Medulla oblongata (tissue), 1 donor: ENCODE results near the gene FRAS1.
A peak's percentile ranks its signal among the peaks of the same experiment; 100 is the strongest.
"Not testable (repeated sequence)": the region's sequence is repeated elsewhere in the genome, so short reads cannot be mapped to it uniquely, and the experiment has no call there.

Experiments used
- DNase-seq: peaks from one replicate; pipeline ENCODE4 v3.0.0-alpha.2; 2015; ENCODE audit errors: extremely low spot score

FRAS1 gene, protein sequence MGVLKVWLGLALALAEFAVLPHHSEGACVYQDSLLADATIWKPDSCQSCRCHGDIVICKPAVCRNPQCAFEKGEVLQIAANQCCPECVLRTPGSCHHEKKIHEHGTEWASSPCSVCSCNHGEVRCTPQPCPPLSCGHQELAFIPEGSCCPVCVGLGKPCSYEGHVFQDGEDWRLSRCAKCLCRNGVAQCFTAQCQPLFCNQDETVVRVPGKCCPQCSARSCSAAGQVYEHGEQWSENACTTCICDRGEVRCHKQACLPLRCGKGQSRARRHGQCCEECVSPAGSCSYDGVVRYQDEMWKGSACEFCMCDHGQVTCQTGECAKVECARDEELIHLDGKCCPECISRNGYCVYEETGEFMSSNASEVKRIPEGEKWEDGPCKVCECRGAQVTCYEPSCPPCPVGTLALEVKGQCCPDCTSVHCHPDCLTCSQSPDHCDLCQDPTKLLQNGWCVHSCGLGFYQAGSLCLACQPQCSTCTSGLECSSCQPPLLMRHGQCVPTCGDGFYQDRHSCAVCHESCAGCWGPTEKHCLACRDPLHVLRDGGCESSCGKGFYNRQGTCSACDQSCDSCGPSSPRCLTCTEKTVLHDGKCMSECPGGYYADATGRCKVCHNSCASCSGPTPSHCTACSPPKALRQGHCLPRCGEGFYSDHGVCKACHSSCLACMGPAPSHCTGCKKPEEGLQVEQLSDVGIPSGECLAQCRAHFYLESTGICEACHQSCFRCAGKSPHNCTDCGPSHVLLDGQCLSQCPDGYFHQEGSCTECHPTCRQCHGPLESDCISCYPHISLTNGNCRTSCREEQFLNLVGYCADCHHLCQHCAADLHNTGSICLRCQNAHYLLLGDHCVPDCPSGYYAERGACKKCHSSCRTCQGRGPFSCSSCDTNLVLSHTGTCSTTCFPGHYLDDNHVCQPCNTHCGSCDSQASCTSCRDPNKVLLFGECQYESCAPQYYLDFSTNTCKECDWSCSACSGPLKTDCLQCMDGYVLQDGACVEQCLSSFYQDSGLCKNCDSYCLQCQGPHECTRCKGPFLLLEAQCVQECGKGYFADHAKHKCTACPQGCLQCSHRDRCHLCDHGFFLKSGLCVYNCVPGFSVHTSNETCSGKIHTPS (N-terminal part only)

GRCh38 chr4:78057135-78057599, at the start of gene FRAS1:
Gene FRAS1, plus strand, starts transcription at chr4:78057323. Its CDS starts 687 bp downstream, at chr4:78058010.
- peak; percentile 4 for DNase-seq

- not testable (repeated sequence) for DNase-seq
These were observed 46.1 kb upstream of the FRAS1 start for GRCh38 chr4:78011003-78011402.

- DNase-seq: no peak
These were observed 41.9 kb upstream of the FRAS1 start for GRCh38 chr4:78014889-78015886.

- DNase-seq: no peak
These were observed 38.7 kb upstream of the FRAS1 start for GRCh38 chr4:78018271-78019049.

DNA sequence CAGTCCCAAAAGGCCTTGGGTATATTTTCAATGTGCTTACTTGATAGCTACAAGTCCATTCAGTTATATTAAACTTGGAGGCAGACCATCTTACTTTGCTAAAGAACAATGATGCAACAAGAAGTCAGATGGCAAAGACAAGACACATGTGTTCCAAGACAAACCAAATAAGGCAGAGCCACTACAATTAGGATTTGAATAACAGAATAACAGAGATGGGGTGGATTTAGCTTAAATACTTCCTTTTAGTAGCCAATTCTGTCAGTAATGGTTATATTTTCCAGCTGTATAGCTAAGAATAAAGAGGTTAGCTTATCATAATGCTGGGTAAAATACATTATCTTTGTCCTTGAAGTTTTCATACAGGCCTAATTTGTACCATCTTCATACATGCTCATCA, 37.7 kb upstream of the FRAS1 start:
- no peak for DNase-seq

- DNase-seq: no peak
These were observed 36.4 kb upstream of the FRAS1 start for GRCh38 chr4:78020677-78021076.

GRCh38 chr4:78022517-78022916, 34.6 kb upstream of the FRAS1 start:
- DNase-seq: no peak

GRCh38 chr4:78024085-78024484, 33.0 kb upstream of the FRAS1 start:
- DNase-seq: no peak

- DNase-seq: no peak
These were observed 32.5 kb upstream of the FRAS1 start for GRCh38 chr4:78024576-78025091.

GRCh38 chr4:78031417-78031950, 25.6 kb upstream of the FRAS1 start:
- DNase-seq: no peak

GRCh38 chr4:78032446-78032845, 24.7 kb upstream of the FRAS1 start:
- no peak for DNase-seq

GRCh38 chr4:78032929-78033328, 24.2 kb upstream of the FRAS1 start:
- DNase-seq: no peak

DNA sequence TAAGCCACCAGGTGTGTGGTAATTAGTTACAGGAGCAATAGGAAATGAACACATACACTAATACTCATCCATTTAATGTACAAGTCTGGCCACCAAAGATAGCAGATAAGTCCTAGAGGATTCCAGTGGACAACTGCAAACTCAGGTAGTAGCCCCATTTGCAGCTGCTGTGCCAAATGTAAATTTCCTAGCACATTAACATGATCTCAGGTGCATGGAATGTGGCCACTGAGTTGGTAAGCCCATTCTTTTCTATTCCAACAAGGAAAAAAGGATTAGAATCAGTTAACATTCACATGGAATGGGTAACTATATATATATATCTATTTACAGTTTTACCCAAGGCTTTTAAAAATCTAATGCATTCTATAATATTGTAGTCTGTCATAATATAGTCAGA, 23.3 kb upstream of the FRAS1 start:
- DNase-seq: no peak

GRCh38 chr4:78038704-78039103, 18.4 kb upstream of the FRAS1 start:
- DNase-seq: no peak

DNA sequence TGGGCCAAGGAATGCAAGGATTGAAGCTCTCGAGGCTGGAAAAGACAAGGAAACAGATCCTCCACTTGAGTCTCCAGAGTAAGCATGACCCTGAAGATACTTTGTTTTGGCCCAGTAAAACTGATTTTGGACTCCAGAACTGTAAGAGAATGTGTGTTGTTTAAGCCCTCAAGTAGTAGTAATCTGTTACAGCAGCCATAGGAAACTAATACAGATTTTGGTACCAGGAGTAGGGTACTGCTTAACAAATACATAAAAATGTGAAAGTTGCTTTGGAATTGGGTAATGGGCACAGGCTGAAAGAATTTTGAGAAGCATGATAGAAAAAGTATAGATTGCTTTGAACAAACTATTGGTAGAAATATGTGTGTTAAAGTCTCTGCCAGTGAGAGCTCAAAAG, 17.4 kb upstream of the FRAS1 start:
- no peak for DNase-seq

- no peak for DNase-seq
These were observed 16.7 kb upstream of the FRAS1 start for GRCh38 chr4:78040431-78040830.

DNA sequence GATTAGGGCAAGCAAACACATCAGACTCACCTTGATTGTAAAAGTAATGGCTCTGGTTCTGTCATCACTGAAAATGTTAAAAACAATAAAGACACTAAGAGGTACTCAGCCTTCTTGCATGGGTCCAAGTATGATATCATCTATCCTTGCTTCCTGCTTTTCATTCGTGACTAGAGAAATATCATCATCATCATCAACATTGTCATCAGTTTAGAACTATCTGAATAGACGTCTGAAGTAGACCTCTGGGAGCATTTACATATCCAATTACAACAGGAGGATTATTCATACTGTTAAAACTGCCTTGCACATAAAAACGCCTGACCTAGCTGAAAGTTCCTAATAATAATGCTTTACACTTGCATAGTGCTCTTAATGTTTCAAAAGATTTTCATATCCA, 9.8 kb upstream of the FRAS1 start:
- no peak for DNase-seq

GRCh38 chr4:78056265-78057129, 626 bp upstream of the FRAS1 start:
- DNase-seq: peak; percentile 74
